Measurements from ENCODE around the gene ELAPOR1.

GRCh38 chr1:109083923-109084322 is 30.0 kb upstream of the ELAPOR1 start:
- TF ChIP-seq RBM15 (IDR thresholded peaks at IDR 0.05; ENCODE audit: insufficient read depth, low read length): no peak
- no peak for TF ChIP-seq CHD4 (IDR thresholded peaks at IDR 0.05; ENCODE audit: insufficient read depth, insufficient replicate concordance, low read depth, low read length, poor library complexity, severe bottlenecking)
- TF ChIP-seq ERF (CRISPR knock-in tag; IDR thresholded peaks at IDR 0.05): no peak
- TF ChIP-seq JUNB (CRISPR knock-in tag; conservative IDR thresholded peaks at IDR 0.05): no peak
- no peak for TF ChIP-seq ADNP (tag; IDR thresholded peaks at IDR 0.05)
- TF ChIP-seq OTX1 (CRISPR knock-in tag; IDR thresholded peaks at IDR 0.05): no peak
- no peak for TF ChIP-seq CTCF (IDR thresholded peaks at IDR 0.05 in 2 of 3, conservative IDR thresholded peaks at IDR 0.05 in 1 of 3; ENCODE audit: insufficient read depth in 2 of 3, low read depth in 1 of 3, low read length in 3 of 3)
- TF ChIP-seq HDAC6 (IDR thresholded peaks at IDR 0.05; ENCODE audit: low read depth, low read length): no peak
- no peak for TF ChIP-seq HNRNPLL (IDR thresholded peaks at IDR 0.05; ENCODE audit: low read depth, low read length, poor library complexity, severe bottlenecking)

Measured in K562 (cell line).